CD4-positive, alpha-beta T cell treated with Interleukin-4 for 1 hour (primary cell): ENCODE data around the gene CYFIP2.

Experiments used
- DNase-seq, 2 donors: peaks; one replicate each; pipeline ENCODE4 v3.0.0-alpha.2; 2020 to 2022

The CYFIP2 gene

GRCh38 chr5:157289164-157289819 lies 23.4 kb downstream of the CYFIP2 start:
- DNase-seq = no peak

DNA sequence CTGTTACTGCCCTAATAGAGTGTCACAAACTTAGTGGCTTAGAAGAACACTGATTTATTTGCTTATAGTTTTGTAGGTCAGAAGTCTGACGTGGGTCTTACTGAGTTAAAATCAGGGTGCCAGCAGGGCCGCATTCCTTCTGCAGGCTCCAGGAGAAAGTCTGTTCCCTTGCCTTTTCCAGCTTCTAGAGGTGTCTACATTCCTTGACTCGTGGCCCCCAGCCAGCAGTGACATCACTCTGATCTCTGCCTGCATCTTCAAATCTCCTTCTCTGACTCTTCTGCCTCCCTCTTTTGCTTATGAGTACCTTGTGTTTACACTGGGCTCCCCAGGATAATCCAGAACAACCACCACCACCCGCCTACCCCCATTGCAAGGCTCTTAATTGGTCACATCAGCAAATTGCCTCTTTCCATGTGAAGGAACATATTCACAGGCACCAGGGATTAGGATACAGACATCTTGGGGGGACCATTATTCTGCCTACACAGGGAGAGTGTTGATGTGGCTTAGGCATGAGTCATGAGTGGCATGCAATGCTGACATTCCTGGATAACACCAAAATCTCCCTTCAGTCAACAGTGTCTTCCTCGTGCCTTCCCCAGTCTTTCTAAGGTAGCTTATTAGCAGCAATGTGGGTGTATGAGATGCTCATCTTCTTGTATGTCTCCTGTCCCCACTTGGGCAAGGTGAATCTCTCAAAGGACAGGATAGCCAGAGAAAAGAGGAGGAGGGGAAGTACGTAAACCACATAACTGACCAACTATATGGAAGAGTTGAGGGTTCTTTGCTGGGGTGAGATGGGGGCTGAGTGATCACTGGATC lies 24.4 kb downstream of the CYFIP2 start:
- no peak for DNase-seq

GRCh38 chr5:157290981-157291711 lies 25.2 kb downstream of the CYFIP2 start:
- DNase-seq = peak in 1 of 2 donors; percentile 62

DNA sequence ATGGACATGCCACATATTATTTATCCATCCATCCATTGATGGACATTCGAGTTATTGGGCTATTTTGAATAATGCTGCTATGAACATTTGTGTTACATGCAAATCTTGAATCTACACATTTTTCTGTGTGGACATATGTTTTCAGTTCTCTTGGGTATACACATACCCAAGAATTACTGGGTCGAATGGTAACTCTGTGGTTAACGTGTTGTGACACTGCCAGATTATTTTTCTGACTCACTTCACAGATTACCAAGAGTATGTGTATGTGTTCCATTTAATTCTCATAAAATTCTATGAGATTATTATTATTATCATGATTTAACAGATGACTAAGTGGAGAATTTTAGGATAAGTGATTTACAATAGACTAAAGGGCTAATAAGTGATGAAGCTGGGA lies 26.7 kb downstream of the CYFIP2 start:
- DNase-seq = no peak

DNA sequence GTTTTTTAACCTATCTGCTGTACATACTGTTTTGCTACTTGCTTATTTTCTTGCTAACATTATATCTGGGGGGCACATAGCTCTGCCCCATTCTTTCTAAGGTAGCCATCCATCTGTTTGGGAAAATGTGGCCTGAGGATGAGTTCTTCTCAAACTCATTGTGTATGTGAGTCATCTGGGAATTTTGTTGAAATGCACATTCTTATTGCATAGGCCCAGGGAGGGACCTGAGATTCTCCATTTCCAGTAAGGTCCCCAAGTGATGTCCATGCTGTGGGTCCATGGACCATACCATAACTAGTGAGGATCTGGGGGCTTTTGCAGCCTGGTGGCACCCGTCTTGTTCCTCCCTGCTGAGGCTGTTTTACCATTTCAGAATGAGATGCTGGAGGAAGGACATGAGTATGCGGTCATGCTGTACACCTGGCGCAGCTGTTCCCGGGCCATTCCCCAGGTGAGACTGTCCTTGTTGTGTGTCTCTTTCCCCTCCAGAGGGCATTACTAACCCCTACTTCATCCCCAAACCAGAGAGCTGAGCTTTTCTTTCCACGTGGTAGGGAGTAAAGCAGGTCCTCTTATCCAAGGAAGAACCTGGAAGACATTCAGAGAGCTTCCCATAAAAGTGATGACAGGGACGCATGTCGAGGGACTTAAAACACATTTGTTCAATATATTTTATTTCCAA lies 28.6 kb downstream of the CYFIP2 start:
- no peak for DNase-seq

GRCh38 chr5:157295247-157295646 lies 29.3 kb downstream of the CYFIP2 start:
- no peak for DNase-seq

GRCh38 chr5:157300564-157300963 lies 34.6 kb downstream of the CYFIP2 start:
- DNase-seq = no peak

DNA sequence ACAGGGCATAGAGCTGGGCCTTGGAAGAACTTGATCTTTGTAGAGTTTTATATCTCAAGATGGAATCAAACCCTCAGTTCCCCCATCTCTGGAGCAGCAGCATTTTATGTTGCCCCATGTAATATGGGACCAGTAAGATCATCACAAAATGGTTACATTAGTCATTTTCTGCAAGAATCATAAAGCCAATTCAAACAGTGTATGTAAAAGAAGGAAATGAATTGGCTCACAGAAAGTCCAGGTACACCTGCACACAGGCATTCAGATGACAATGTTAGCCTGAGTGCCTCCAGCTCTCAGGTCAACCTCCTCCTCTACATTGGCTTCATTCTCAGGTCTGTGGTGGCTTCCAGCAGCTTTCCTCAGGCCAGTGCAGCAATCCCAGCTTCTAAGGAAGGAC lies 35.1 kb downstream of the CYFIP2 start:
- DNase-seq = no peak

DNA sequence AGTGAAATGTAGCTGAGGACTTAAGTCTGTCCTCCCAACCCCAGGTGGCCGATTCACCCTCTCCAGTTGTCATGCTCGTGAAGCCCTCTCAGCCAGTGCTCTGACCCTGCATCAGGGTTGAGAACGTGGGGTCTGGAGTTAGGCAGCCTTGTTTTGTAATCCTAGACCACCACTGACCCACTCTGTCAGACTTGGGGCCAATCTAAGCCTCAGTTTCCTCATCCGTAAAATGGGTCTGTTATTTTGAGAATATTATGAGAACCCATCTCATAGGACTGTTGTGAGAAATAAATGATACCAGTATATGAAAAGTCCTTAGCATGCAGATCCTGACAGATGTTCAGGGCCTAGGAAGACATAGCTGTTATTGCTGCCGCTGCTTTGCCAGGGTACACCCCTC lies 37.1 kb downstream of the CYFIP2 start:
- DNase-seq = no peak

GRCh38 chr5:157303667-157304327 lies 37.9 kb downstream of the CYFIP2 start:
- peak; percentile 57 to 61 for DNase-seq

DNA sequence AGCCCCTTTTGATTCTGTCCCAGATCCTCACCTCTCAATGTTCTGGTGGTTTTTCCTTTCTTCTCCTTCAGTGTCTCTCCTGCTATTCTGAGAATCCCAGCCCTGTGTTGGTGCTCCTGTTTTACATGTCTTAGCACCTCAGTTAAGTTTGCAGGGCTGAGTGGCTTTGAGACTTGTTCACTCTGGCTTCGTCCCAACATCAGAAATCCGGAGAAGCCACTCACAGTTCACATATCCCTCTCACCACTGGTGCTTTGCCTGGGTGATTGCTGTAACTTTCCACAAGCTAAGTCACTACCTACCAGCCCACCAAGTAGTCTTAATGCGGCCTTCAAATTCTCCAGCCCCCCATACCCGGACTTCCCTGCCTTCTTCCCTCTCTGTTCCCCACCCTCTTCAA lies 40.2 kb downstream of the CYFIP2 start:
- DNase-seq = no peak

DNA sequence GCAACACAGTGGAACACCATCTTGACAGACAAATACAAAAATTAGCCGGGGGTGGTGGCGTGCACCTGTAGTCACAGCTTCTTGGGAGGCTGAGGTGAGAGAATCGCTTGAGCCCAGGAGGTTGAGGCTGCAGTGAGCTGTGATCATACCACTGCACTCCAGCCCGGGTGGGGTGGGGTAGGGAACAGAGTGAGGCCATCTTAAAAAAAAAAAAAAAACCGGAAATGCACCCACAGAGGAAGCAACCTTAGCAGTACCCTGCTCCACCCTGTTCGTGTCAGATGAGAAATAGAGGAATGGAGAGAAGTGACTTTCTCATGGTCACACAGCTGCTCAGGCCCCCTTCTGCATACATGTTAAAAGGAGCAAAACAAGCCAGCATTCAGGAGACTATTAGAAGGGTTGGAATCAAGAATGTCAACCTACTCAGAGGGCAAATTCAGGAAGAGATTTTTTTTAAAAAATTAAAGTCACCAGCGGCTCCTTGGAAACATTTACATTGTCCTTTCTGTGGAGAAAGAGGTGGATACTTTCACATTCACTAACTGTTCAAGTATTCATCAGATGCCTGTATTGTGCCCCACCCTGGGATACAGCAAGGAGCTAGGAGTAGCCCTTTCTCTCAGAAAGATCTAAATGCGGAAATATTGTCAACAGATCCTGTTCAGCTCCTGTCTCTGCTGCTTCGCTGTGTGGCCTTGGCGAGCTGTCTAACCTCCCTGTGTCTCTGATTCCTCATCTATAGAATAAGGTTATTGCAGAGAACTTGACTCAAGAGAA lies 41.0 kb downstream of the CYFIP2 start:
- DNase-seq = peak; percentile 26 to 53

DNA sequence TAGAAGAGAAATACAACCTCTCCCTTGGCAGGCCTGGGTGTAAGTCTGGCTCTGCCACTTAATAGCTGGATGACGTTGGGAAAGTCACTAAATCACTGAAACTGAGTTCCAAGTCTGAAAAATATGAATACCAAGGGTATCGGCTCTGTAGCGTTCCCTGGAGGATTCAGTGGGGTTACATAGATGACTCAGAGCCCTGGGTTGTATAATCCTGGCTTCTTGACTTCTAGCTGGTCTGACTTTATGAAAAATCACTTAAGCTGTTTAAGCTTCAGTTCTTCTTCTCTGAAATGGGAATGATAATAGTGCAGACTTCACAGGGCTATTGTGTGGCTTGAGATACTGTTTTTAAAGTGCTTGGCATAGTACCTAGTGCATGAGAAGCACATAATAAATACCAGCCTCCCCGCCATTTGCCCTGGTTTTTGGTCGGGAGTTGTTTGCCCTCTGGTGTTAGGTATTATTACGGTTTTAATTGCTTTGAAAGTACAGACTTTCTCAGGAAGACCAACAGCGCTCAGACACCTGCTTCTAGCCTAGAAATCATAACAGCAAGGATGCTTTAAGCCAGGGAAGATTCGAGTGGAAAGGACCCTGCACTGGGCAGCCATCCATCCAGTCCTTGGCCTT lies 43.0 kb downstream of the CYFIP2 start:
- peak; percentile 30 to 35 for DNase-seq

- DNase-seq = no peak
Observed at GRCh38 chr5:157309796-157310195, 43.9 kb downstream of the CYFIP2 start.

- no peak for DNase-seq
Observed at GRCh38 chr5:157311595-157311994, 45.7 kb downstream of the CYFIP2 start.

GRCh38 chr5:157312492-157312891 lies 46.6 kb downstream of the CYFIP2 start:
- peak; percentile 77 to 80 for DNase-seq

DNA sequence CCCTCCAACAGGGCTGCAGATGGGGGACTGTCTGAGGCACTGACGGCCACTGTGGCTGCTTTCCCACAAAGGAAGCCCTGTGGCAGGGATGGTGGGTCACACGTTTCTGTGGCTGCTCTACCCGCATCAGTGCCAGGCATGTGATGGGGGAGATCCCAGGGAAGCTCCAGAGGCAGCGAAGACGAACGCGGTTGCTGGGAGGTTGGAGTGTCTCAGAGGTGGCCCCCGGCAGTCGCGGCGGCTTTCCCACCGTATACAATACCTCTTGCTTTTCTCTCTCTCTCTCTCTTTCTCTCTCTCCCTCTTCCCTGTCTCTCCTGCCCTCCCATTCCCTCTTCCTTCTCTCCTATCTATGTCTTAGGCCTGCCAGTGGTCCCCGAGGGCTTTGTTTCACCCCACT lies 56.7 kb downstream of the CYFIP2 start:
- DNase-seq = no peak

DNA sequence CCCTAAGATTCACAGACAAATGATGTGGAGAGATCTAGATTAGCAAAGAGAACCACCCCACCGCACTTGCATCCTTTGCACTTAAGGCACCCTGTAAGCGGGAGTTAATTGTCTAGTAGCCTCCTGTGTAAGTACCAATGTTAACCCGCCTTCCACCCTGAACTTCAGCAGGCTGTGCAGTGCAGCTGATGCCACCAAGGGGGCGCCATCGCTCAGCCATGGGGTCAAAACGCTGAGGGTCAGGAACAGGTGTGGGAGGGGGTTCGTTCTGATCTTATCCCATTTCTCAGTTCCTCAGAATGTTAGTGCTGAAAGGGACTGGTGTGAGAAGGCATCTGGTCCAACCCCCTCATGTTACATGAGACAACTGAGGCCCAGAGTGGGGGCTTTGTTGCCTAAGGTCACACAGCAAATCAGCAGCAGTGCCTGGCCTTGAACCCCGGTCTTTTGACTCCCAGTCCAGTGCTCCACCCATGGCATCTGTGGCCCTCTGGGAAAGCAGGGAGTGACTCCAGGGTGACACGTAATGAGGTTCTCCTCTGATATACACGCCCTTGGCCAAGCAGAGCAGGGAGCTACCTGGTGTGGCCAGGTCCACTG lies 57.3 kb downstream of the CYFIP2 start:
- peak in 1 of 2 donors; percentile 19 for DNase-seq

DNA sequence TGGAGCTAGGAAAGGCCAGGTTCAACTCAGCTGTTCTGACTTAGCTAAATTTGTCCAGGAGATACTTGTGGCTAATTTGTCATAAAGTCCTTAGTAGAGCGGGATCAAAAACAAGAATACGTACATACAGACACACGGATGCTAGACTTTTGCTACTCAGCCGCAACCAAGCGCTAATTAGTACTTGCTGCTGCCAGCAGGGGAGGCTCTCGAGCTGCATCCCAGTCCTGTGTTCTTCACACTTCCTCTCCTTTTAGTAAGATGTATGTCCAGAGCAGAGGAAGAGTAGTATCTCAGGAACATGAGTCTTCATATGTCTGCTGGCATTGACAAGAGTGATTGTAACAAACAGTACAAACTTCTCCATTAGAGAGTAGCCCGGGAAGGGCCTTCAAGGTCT lies 58.3 kb downstream of the CYFIP2 start:
- peak in 1 of 2 donors; percentile 13 for DNase-seq

DNA sequence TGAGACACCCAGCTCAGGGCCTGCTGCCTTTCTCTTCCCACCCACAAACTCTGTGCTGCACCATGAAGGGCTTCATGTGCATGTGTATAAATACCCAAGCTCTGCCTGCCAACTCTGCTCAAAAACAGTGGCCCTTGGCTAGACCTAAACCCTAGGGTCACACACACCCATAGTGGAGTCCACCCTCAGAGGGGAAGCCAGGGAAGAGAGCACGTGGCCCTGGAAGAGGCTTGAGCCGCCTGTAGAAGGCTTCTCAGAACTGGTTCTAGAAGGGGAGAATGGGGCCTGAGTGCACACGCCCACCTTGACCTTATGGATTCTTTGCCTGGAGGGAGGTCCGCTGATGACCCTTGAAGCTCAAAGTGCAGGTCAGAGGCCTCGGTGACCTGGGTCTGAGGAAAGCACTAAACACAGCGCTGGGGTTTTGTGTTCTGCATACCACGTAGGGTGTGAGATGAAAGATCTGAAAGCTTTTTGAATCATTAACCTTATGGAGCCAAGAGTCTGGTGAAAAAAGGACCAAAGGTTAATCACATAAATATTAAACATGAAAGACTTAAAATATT lies 60.6 kb downstream of the CYFIP2 start:
- no peak for DNase-seq
